SK-N-SH treated with all-trans-retinoic acid at 6 μM for 48 hours (cell line): ENCODE results near the gene PRKG2.
A peak's percentile ranks its signal among the peaks of the same experiment; 100 is the strongest.

Experiments
- ATAC-seq: fragments of 200-7000 bp; cut with Tn5 transposase; 3 replicates; pipeline ENCODE4 v1.9.1; 2020; ENCODE audit warnings: mild to moderate bottlenecking, moderate library complexity
- BACH2 ChIP-seq: fragments of 250-450 bp; sonication (Bioruptor Pico); IDR thresholded peaks from 2 replicates; pipeline ENCODE4 v1.9.0; 2021; ENCODE audit warnings: mild to moderate bottlenecking, borderline replicate concordance
- CREB5 ChIP-seq: fragments of 250-450 bp; sonication (Bioruptor Pico); IDR thresholded peaks from 2 replicates; pipeline ENCODE4 v1.5.1; 2020; ENCODE audit warnings: low read depth, mild to moderate bottlenecking, moderate library complexity
- CSDC2 ChIP-seq: fragments of 250-450 bp; sonication (Bioruptor Pico); IDR thresholded peaks from 2 replicates; pipeline ENCODE4 v1.5.0; 2020; ENCODE audit warnings: mild to moderate bottlenecking, moderate library complexity
- ESRRG ChIP-seq: fragments of 250-450 bp; sonication (Bioruptor Pico); IDR thresholded peaks from 2 replicates; pipeline ENCODE4 v1.6.1; 2021; ENCODE audit warnings: mild to moderate bottlenecking
- ISL1 ChIP-seq: fragments of 250-450 bp; sonication (Bioruptor Pico); IDR thresholded peaks from 2 replicates; pipeline ENCODE4 v2.1.2; 2022; ENCODE audit warnings: mild to moderate bottlenecking, moderate library complexity
- OSR1 ChIP-seq: fragments of 250-450 bp; sonication (Bioruptor Pico); IDR thresholded peaks from 2 replicates; pipeline ENCODE4 v1.8.0; 2022; ENCODE audit warnings: moderate library complexity, mild to moderate bottlenecking, inconsistent platforms
- POU6F1 ChIP-seq: fragments of 250-450 bp; sonication (Bioruptor Pico); IDR thresholded peaks from 2 replicates; pipeline ENCODE4 v1.8.0; 2021; ENCODE audit warnings: low read depth, mild to moderate bottlenecking, moderate library complexity, borderline replicate concordance
- PPARA ChIP-seq: fragments of 250-450 bp; sonication (Bioruptor Pico); IDR thresholded peaks from 2 replicates; pipeline ENCODE4 v1.5.0; 2020; ENCODE audit warnings: mild to moderate bottlenecking, borderline replicate concordance
- RARB ChIP-seq: fragments of 250-450 bp; sonication (Bioruptor Pico); IDR thresholded peaks from 2 replicates; pipeline ENCODE4 v1.8.0; 2021; ENCODE audit warnings: mild to moderate bottlenecking, moderate library complexity
- TCF4 ChIP-seq: fragments of 250-450 bp; sonication (Bioruptor Pico); IDR thresholded peaks from 2 replicates; pipeline ENCODE4 v1.8.0; 2021; ENCODE audit warnings: mild to moderate bottlenecking, moderate library complexity, borderline replicate concordance
- TOX ChIP-seq: fragments of 250-450 bp; sonication (Bioruptor Pico); IDR thresholded peaks from 2 replicates; pipeline ENCODE4 v1.8.0; 2021; ENCODE audit warnings: mild to moderate bottlenecking, moderate library complexity, borderline replicate concordance
- TSHZ2 ChIP-seq: fragments of 250-450 bp; sonication (Bioruptor Pico); IDR thresholded peaks from 2 replicates; pipeline ENCODE4 v1.5.0; 2020; ENCODE audit warnings: mild to moderate bottlenecking, moderate library complexity
- ZC3H10 ChIP-seq: fragments of 250-450 bp; sonication (Bioruptor Pico); IDR thresholded peaks from 2 replicates; pipeline ENCODE4 v1.5.1; 2021; ENCODE audit warnings: mild to moderate bottlenecking, moderate library complexity
- ZFP3 ChIP-seq: fragments of 250-450 bp; sonication (Bioruptor Pico); IDR thresholded peaks from 2 replicates; pipeline ENCODE4 v1.5.0; 2020; ENCODE audit warnings: mild to moderate bottlenecking, moderate library complexity
- ZNF565 ChIP-seq: fragments of 450-650 bp; formaldehyde crosslinking; conservative IDR thresholded peaks from 2 replicates; pipeline ENCODE4 v1.5.0; 2020; ENCODE audit warnings: low read depth, mild to moderate bottlenecking, moderate library complexity
- ZNF70 ChIP-seq: fragments of 450-650 bp; formaldehyde crosslinking; IDR thresholded peaks from 2 replicates; pipeline ENCODE4 v1.5.0; 2020; ENCODE audit warnings: mild to moderate bottlenecking, moderate library complexity
- ZNF8 ChIP-seq: fragments of 450-650 bp; formaldehyde crosslinking; IDR thresholded peaks from 2 replicates; pipeline ENCODE4 v1.5.0; 2020; ENCODE audit warnings: mild to moderate bottlenecking, moderate library complexity
- TF ChIP-seq, protein P1 (sequence below): fragments of 250-450 bp; sonication (Bioruptor Pico); IDR thresholded peaks from 2 replicates; pipeline ENCODE4 v1.5.1; 2021; ENCODE audit warnings: mild to moderate bottlenecking, moderate library complexity

PRKG2 gene

GRCh38 chr4:81058621-81059020, 156.4 kb downstream of the PRKG2 start:
- no peak for ATAC-seq
- TF ChIP-seq ZNF8: no peak
- TF ChIP-seq PPARA (CRISPR knock-in tag): no peak
- no peak for TF ChIP-seq OSR1 (CRISPR knock-in tag)
- TF ChIP-seq ZC3H10 (CRISPR knock-in tag): no peak
- TF ChIP-seq ZFP3 (CRISPR knock-in tag): no peak
- TF ChIP-seq CSDC2 (CRISPR knock-in tag): no peak
- no peak for TF ChIP-seq ZNF70 (CRISPR knock-in tag)
- TF ChIP-seq, protein P1, sequence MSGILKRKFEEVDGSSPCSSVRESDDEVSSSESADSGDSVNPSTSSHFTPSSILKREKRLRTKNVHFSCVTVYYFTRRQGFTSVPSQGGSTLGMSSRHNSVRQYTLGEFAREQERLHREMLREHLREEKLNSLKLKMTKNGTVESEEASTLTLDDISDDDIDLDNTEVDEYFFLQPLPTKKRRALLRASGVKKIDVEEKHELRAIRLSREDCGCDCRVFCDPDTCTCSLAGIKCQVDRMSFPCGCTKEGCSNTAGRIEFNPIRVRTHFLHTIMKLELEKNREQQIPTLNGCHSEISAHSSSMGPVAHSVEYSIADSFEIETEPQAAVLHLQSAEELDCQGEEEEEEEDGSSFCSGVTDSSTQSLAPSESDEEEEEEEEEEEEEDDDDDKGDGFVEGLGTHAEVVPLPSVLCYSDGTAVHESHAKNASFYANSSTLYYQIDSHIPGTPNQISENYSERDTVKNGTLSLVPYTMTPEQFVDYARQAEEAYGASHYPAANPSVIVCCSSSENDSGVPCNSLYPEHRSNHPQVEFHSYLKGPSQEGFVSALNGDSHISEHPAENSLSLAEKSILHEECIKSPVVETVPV (CRISPR knock-in tag): no peak
- TF ChIP-seq ESRRG (CRISPR knock-in tag): no peak
- TF ChIP-seq BACH2 (CRISPR knock-in tag): no peak
- TF ChIP-seq ZNF565: no peak
- TF ChIP-seq, all 23 proteins: peak for 0

GRCh38 chr4:81052119-81053068, 162.6 kb downstream of the PRKG2 start:
- no peak for TF ChIP-seq TOX (CRISPR knock-in tag)
- no peak for TF ChIP-seq TSHZ2 (CRISPR knock-in tag)
- no peak for TF ChIP-seq CREB5 (CRISPR knock-in tag)
- no peak for TF ChIP-seq PPARA (CRISPR knock-in tag)
- TF ChIP-seq TCF4 (CRISPR knock-in tag): no peak
- TF ChIP-seq POU6F1: no peak
- no peak for TF ChIP-seq ZNF565
- no peak for TF ChIP-seq ESRRG (CRISPR knock-in tag)
- TF ChIP-seq, protein P1 (CRISPR knock-in tag): no peak
- TF ChIP-seq RARB (CRISPR knock-in tag): no peak
- no peak for TF ChIP-seq ISL1 (CRISPR knock-in tag)
- TF ChIP-seq OSR1 (CRISPR knock-in tag): no peak
- peak; percentile 98 for ATAC-seq

- no peak for ATAC-seq
- TF ChIP-seq POU6F1 (no peak), CREB5 (CRISPR knock-in tag) (no peak)
Measured at GRCh38 chr4:81049907-81050306, 165.1 kb downstream of the PRKG2 start.
